A549 (cell line): Measurements from ENCODE around the gene DLK2. TPM values are rescaled to one million over a fixed set of nuclear protein-coding genes. Genes with fewer than 3 reads are reported as not detected.

ENCODE experiments used
- ATAC-seq, 2 experiments: fragments of 200-7000 bp in 1 of 2; fragments of >200 bp in 1 of 2; cut with Nextera tagmentation in 1 of 2; cut with Tn5 transposase in 1 of 2; 3 replicates each; pipeline versions ENCODE4 v1.8.0 to v1.9.1; 2018 to 2020; ENCODE audit warnings: mild to moderate bottlenecking in 1 of 2, moderate library complexity in 1 of 2
- CTCF ChIA-PET: fragments of 300-600 bp; sonication (Branson Sonifier 250); formaldehyde crosslinking; extraction: SDS; loops from one replicate; lab custom pipeline; 2021; ENCODE audit warnings: antibody characterized with exemption, inconsistent platforms; lab: Yijun Ruan, JAX
- POLR2A ChIA-PET: fragments of 350-600 bp; formaldehyde crosslinking; extraction: SDS; loops from one replicate; lab custom pipeline; 2021; ENCODE audit warnings: antibody characterized with exemption, inconsistent platforms; lab: Yijun Ruan, JAX
- DNase-seq, 2 experiments: peaks; one replicate each; pipeline versions ENCODE4 v3.0.0 to v3.0.0-alpha.2; 2011 to 2016; ENCODE audit warnings: low read depth in 1 of 2, low spot score in 1 of 2
- FAIRE-seq: peaks from 2 replicates; lab custom pipeline; 2011; peaks lifted over from hg19 to GRCh38; lab: Jason Lieb, UNC
- H3K27ac ChIP-seq, 2 experiments: fragments of >200 bp; sonication (Bioruptor Twin); formaldehyde crosslinking; 3 replicates each; pipeline ENCODE4 v1.5.1; 2016 to 2017
- H3K4me1 ChIP-seq: fragments of >200 bp; sonication (Bioruptor Twin); formaldehyde crosslinking; 3 replicates; pipeline ENCODE4 v1.6.1; 2016
- H3K4me2 ChIP-seq: fragments of >200 bp; sonication (Bioruptor Twin); formaldehyde crosslinking; 3 replicates; pipeline ENCODE4 v1.6.1; 2016
- H3K4me3 ChIP-seq: fragments of >200 bp; sonication (Bioruptor Twin); formaldehyde crosslinking; 3 replicates; pipeline ENCODE4 v1.5.1; 2016
- H3K9me3 ChIP-seq: fragments of >200 bp; sonication (Bioruptor Twin); formaldehyde crosslinking; 3 replicates; pipeline ENCODE4 v1.6.1; 2016
- ATOH8 ChIP-seq: fragments of 250-450 bp; sonication (Bioruptor Pico); IDR thresholded peaks from 2 replicates; pipeline ENCODE4 v1.5.0; 2020; ENCODE audit warnings: low read depth, mild to moderate bottlenecking, moderate library complexity
- CEBPB ChIP-seq, 2 experiments: fragments of >200 bp in 1 of 2; sonication (Bioruptor Twin) in 1 of 2; formaldehyde crosslinking in 1 of 2; IDR thresholded peaks; 2 replicates each; pipeline ENCODE4 v1.6.1; 2012 to 2016
- CTCF ChIP-seq: fragments of >200 bp; sonication (Bioruptor Twin); formaldehyde crosslinking; IDR thresholded peaks from 3 replicates; pipeline ENCODE4 v1.5.1; 2016
- E2F6 ChIP-seq: IDR thresholded peaks from 2 replicates; pipeline ENCODE4 v1.6.1; 2012; ENCODE audit warnings: low read depth, borderline replicate concordance
- EP300 ChIP-seq, 2 experiments: fragments of >200 bp; sonication (Bioruptor Twin); formaldehyde crosslinking; IDR thresholded peaks; 2 replicates in 1 of 2; 3 replicates in 1 of 2; pipeline ENCODE4 v1.6.1; 2016 to 2017
- GATA3 ChIP-seq: IDR thresholded peaks from 2 replicates; pipeline ENCODE4 v1.6.1; 2012; ENCODE audit warnings: borderline replicate concordance
- HEYL ChIP-seq: fragments of 250-450 bp; sonication (Bioruptor Pico); IDR thresholded peaks from 2 replicates; pipeline ENCODE4 v1.8.0; 2021; ENCODE audit warnings: mild to moderate bottlenecking, moderate library complexity
- HOXA7 ChIP-seq: fragments of 250-450 bp; sonication (Bioruptor Pico); IDR thresholded peaks from 2 replicates; pipeline ENCODE4 v1.5.0; 2020; ENCODE audit warnings: mild to moderate bottlenecking, moderate library complexity
- HOXB13 ChIP-seq: fragments of 250-450 bp; sonication (Bioruptor Pico); IDR thresholded peaks from 2 replicates; pipeline ENCODE4 v1.5.0; 2020; ENCODE audit warnings: low read depth, mild to moderate bottlenecking, moderate library complexity
- HOXB5 ChIP-seq: fragments of 250-450 bp; sonication (Bioruptor Pico); IDR thresholded peaks from 2 replicates; pipeline ENCODE4 v1.5.0; 2020; ENCODE audit warnings: mild to moderate bottlenecking, moderate library complexity
- JUNB ChIP-seq: fragments of >200 bp; sonication (Bioruptor Twin); formaldehyde crosslinking; IDR thresholded peaks from 2 replicates; pipeline ENCODE4 v1.6.1; 2016
- MAX ChIP-seq: IDR thresholded peaks from 2 replicates; pipeline ENCODE4 v1.6.1; 2012
- MAZ ChIP-seq: fragments of 150-350 bp; IDR thresholded peaks from 2 replicates; pipeline ENCODE4 v1.6.1; 2014; ENCODE audit warnings: antibody characterized with exemption, low read depth, low read length, borderline replicate concordance
- NFE2L2 ChIP-seq: fragments of 150-350 bp; conservative IDR thresholded peaks from 2 replicates; pipeline ENCODE4 v1.6.1; 2014; ENCODE audit warnings: low read length
- NR3C1 ChIP-seq: fragments of >200 bp; sonication (Bioruptor Twin); formaldehyde crosslinking; IDR thresholded peaks from 3 replicates; pipeline ENCODE4 v1.6.1; 2017
- PHF8 ChIP-seq: fragments of 200-600 bp; sonication (generic); IDR thresholded peaks from 2 replicates; pipeline ENCODE4 v1.6.1; 2016; ENCODE audit warnings: low read depth, mild to moderate bottlenecking, antibody characterized with exemption, moderate library complexity, borderline replicate concordance
- SREBF2 ChIP-seq: fragments of 450-650 bp; IDR thresholded peaks from 2 replicates; pipeline ENCODE4 v1.6.1; 2014; ENCODE audit warnings: mild to moderate bottlenecking, moderate library complexity
- TFCP2L1 ChIP-seq: fragments of 250-450 bp; sonication (Bioruptor Pico); IDR thresholded peaks from 2 replicates; pipeline ENCODE4 v1.5.0; 2021; ENCODE audit warnings: mild to moderate bottlenecking
- USF2 ChIP-seq: fragments of 450-650 bp; IDR thresholded peaks from 2 replicates; pipeline ENCODE4 v1.6.1; 2014; ENCODE audit warnings: antibody characterized with exemption
- ZC3H11A ChIP-seq: fragments of 450-650 bp; IDR thresholded peaks from 2 replicates; pipeline ENCODE4 v1.6.1; 2014; ENCODE audit warnings: antibody characterized with exemption, mild to moderate bottlenecking
- ZFP36 ChIP-seq: fragments of 450-650 bp; IDR thresholded peaks from 2 replicates; pipeline ENCODE4 v1.6.1; 2014; ENCODE audit warnings: borderline replicate concordance; ENCODE audit not compliant: partially characterized antibody
- WGBS: methylation state at CpG from one replicate; pipeline ENCODE4 v1.1.6; 2017; ENCODE audit errors: missing lambda C conversion rate; 5-methylcytosine and 5-hydroxymethylcytosine counted together
- polyA plus RNA-seq, 4 experiments: library from polyadenylated mRNA; depleted of rRNA in 3 of 4; stranded (reverse); fragments of >200 nt; fragmentation: RNase III in 1 of 4; extraction: RNeasy Plus Mini Kit Qiagen cat#74134 plus additional on column Dnase treatment in 1 of 4; gene quantifications; 2 replicates in 3 of 4; 3 replicates in 1 of 4; pipeline ENCODE4 v1.2.3, GENCODE V29; 2011 to 2017

Gene DLK2
- polyA plus RNA-seq, 2 of the 4 experiments (the other 2 are of a cell fraction) = 2.5 to 2.9 TPM

- WGBS = 96% methylated on average over 2 of the region's 2 CpGs
- H3K4me3 ChIP-seq = no peak overlapping the region
- no peaks in the 10 kb centered on the region for H3K9me3 ChIP-seq
- TF ChIP-seq USF2 (no peak), EP300 (IDR thresholded peaks at IDR 0.05) (no peak), CEBPB (IDR thresholded peaks at IDR 0.05) (no peak), PHF8 (no peak), HOXB13 (CRISPR knock-in tag) (no peak), GATA3 (no peak)
- TF ChIP-seq, all 56 proteins: peak for 0
- no peak overlapping the region; the same call in 2 of the 3 replicates for H3K4me2 ChIP-seq
- DNase-seq = no peak
- no peak for FAIRE-seq
- ChIA-PET POLR2A (no interaction called here), CTCF (interaction anchor here (0.6 to 3.0 kb wide), 6 partner anchors 15 to 27 kb away, joined by 3 to 10 read pairs (median 3); no protein-coding TSS in a partner anchor)
- no peak for ATAC-seq
- H3K4me1 ChIP-seq = peaks cover 22% of the 10 kb centered on the region; the same call in 2 of the 3 replicates
- no peak overlapping the region for H3K27ac ChIP-seq
Observed at GRCh38 chr6:43481075-43481474, 25.7 kb upstream of the DLK2 start.

GRCh38 chr6:43478008-43478372 lies 22.6 kb upstream of the DLK2 start:
- ChIA-PET POLR2A (interaction anchor here (0.5 to 1.2 kb wide), 5 partner anchors 9 to 695 kb away, joined by 3 to 5 read pairs (median 3); partner anchors contain the start of genes ABCC10 and ZNF318), CTCF (interaction anchor here (0.6 to 1.7 kb wide), 3 partner anchors 16 to 28 kb away, joined by 3 to 4 read pairs (median 3); no protein-coding TSS in a partner anchor)
- 7% methylated on average over 3 of the region's 3 CpGs for WGBS
- no peak for ATAC-seq
- H3K9me3 ChIP-seq = no peaks in the 10 kb centered on the region
- TF ChIP-seq E2F6 = no peak
- no peak for TF ChIP-seq ZFP36
- TF ChIP-seq SREBF2 = no peak
- no peak for TF ChIP-seq GATA3
- TF ChIP-seq ZC3H11A = no peak
- no peak for TF ChIP-seq NFE2L2
- no peak for TF ChIP-seq NR3C1
- TF ChIP-seq HEYL (CRISPR knock-in tag) = no peak
- TF ChIP-seq HOXA7 (CRISPR knock-in tag) = no peak
- no peak for TF ChIP-seq HOXB5 (CRISPR knock-in tag)
- no peak for TF ChIP-seq MAZ
- no peak for TF ChIP-seq CTCF
- no peak for TF ChIP-seq JUNB
- no peak for TF ChIP-seq PHF8
- TF ChIP-seq TFCP2L1 (CRISPR knock-in tag) = no peak
- no peak for TF ChIP-seq ATOH8 (CRISPR knock-in tag)
- TF ChIP-seq MAX = no peak
- TF ChIP-seq, all 56 proteins: peak for 0
- FAIRE-seq = no peak
- no peak for DNase-seq
- Histone ChIP-seq H3K4me3 (peak overlapping the region; percentile 83), H3K27ac (peak overlapping the region; percentile 84 to 98), H3K4me2 (peak overlapping the region; percentile 100), H3K4me1 (peaks cover 22% of the 10 kb centered on the region; the same call in 2 of the 3 replicates)
